ENCODE data around the gene NANOS3.

Gene NANOS3

DNA sequence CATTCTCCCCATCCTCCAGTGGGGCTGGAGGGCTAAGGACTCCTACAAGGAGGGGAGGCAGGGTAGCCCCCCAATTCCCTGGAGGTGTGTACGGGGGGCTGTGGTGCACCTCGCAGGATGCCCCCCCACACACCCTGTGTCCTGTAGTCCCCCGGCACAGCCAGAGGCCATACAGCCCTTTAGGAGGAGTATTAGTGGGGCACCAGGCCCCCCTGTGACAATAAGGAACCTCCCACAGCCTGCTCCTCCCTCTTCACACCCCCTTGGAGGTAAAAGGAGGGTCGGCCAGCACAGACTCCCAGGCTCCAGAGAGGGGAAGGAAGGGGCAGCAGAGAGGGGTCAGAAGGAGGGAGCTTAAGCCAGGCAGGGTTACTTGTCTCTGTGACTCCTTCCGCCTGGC is at the start of gene NANOS3:
NANOS3 (plus strand) TSS at position 301 of the 400 bp plus-strand sequence. CDS start 115 bp downstream, outside the sequence.
- no peak for DNase-seq (ENCODE audit: low read depth in 2 of 2)

DNA sequence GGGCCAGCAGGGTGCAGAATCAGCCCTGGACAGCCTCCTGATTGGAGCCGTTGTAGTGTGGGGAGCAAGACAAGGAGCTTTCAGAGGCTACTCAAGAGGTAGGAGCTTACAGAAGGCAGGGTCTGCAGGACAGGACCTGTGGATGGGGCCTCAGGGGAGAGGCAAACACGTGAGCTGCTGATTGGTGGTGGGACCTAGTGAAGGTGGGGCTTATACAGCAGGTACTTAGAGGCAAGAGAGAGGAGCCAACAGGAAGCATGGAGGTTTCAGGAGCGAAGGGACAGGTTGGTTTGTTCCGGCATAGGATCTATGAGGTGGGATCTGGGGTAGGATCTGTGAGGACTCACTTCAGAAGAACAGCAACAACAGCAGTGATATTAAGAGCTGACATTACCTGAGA is 49.3 kb upstream of the NANOS3 start:
- no peak for DNase-seq (ENCODE audit: low read depth in 2 of 2)

DNA sequence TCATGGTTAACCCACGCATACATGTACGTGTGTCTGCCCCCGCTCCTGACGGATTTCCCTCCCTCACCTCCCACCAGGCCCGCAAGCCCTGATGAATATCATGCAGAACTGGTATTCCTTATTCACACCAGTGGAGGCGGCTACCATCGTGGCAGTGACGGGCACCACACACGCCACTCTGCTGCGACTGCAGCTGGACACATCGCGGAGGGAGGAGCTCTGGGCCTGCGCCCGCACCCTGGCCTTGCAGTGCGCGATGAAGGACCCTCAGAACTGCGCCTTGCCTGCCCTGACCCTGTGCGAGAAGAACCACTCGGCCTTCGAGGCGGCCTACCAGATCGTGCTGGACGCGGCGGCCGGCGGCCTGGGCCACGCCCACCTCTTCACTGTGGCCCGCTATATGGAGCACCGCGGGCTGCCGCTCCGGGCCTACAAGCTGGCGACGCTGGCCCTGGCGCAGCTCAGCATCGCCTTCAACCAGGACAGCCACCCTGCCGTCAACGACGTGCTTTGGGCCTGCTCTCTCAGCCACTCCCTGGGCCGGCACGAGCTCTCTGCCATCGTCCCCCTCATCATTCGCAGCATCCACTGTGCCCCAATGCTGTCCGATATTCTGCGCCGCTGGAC is 46.7 kb upstream of the NANOS3 start:
- no peak for DNase-seq (ENCODE audit: low read depth in 2 of 2)

DNA sequence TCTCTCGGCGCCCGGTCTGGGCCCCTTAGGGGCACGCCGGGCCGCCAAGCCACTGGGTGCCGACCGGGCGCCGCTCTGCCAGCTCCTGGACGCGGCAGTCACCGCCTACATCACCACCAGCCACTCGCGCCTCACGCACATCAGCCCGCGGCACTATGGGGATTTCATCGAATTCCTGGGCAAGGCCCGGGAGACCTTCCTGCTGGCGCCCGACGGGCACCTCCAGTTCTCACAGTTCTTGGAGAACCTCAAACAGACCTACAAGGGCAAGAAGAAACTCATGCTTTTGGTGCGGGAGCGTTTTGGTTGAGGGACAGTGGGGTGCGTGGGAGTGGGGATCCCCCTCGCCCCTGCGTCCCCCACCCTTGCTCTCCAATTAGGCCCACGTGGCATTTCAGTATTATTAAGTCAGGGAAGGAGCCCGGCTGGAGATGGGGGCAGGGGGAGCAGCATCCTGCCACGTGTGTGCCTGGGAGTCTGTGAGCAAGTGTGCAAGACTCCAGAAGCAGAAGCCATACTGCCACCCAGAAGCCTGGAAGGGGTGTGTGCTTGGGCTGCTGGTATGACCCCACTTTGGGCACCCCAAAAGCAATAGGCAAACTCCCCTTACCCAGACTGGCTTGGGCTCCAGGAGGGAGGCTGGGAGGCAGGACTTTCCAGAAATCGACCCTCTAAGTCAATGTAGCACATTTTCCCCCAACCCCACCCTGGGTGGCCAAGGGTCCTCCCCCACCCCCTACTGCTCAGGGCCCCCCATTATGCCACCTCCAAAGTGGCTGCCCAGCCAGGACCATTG is 46.0 kb upstream of the NANOS3 start:
- DNase-seq (ENCODE audit: low read depth in 2 of 2): no peak

DNA sequence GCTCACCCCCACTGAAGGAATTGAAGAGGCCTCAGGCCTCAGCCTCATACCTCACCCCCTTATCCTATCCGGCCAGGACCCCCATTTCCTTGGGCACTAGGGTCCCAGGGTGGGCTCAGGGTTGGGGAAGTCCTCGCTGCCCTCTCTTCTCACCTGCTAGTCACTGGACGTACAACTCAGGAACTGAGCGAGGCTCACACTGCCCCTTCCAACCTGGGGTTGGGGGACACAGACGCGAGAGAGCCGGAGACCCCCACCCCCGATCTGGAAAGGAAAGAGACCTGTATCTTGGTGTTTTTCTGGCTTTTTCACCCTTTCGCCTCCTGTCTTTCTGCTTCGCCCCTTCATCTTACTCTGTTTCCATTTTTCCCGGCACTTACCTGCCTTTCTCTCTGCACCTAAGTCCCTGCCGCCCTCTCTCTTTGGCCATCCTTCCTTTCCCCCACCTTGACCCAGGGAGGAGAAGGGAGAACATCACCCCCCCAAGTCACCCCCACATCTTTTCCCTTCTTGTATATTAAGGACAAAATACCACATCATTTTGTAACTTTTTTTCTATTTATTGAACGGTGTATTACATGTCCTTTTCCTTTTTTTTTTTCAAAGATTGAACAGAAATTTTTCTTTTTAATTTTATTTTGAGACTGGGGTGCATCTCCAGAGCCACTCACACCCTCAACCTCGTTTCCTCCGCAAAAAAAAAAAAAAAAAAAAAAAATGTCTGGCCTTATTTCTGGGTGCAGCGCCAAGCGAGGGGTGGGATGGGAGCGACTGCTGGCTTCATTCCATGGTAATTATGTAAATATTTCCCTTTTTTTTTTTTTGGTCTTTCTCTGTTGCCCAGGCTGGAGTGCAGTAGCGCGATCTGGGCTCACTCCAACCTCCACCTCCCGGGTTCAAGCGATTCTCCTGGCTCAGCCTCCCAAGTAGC is 45.1 kb upstream of the NANOS3 start:
- DNase-seq (ENCODE audit: low read depth in 2 of 2): no peak

DNA sequence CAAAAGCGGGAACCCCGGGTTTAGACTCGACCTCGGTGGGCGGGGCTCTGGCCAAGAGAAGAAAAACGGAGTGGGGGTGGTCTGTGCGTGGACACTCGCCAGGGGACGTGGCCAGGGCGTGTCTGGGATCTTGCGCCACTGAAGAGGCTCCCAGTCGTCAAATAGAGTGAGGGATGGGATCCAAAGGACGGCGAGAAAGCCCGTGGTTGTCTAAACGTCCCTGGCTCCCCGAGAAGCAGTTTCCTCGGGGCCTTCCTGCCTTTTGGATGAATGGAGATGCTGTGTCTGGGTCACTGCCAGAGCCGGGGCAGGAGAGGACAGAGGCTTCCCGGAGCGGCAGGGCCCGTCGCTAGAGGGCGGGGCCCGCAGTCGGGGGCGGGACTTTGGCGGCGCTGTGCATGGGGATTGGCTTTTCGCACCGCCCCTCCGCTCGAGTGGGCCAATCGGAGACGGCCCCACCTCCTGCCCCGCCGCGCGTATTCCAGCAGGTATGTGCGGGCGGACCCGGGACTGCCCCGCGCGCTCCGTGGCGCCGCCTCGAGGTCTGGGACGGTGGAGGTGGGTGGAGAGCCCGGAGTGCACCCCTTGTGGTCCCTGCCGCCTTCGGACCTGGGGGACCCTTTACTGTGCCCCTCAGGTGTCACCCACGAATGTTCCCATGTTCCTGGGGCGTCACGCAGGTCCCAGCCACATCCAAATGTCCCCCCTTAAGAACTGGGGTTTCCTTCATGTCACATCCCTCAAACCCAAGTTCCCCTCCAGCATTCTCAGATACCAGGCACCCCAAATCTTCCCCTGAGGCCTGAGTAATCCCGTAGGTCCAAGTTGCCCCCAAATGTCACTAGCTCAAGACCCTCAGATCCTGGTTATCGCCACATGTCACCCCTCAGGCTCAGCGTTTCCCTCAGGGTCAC is 43.3 kb upstream of the NANOS3 start:
- peak; percentile 87 to 93 for DNase-seq (ENCODE audit: low read depth in 2 of 2)

DNA sequence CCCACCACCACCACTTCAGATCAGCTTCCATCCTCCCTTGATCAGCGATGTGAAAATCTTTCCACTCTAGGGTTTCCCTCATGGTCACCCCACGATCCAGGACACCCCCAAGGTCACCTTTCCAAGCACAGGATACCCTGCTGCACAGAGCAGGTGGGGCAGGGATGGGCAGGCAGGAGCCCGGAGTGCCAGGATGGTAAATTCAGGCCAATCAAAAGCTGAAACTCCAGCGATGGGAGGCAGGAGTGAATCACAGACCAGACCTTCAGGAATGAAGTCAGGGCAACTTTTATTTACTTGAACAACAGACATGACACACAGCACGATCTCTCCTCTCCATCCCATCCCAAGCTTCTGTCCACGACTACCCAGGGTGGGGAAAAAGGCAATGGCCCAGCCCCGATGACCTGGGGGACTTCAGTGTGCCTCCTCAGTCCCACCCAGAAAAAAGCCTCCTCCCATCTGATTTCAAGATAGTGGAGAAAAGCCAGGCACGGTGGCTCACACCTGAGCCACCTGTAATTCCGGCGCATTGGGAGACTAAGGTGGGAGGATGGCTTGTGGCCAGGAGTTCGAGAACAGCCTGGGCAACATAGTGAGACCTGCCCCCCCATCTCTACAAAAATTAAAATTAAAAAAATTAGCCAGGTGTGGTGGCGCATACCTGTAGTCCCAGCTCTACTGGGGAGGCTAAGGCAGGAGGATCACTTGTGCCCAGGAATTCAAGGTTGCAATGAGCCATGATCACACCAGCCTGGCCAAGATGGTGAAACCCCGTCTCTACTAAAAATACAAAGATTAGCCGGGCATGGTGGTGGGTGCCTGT is 42.5 kb upstream of the NANOS3 start:
- DNase-seq (ENCODE audit: low read depth in 2 of 2): no peak

DNA sequence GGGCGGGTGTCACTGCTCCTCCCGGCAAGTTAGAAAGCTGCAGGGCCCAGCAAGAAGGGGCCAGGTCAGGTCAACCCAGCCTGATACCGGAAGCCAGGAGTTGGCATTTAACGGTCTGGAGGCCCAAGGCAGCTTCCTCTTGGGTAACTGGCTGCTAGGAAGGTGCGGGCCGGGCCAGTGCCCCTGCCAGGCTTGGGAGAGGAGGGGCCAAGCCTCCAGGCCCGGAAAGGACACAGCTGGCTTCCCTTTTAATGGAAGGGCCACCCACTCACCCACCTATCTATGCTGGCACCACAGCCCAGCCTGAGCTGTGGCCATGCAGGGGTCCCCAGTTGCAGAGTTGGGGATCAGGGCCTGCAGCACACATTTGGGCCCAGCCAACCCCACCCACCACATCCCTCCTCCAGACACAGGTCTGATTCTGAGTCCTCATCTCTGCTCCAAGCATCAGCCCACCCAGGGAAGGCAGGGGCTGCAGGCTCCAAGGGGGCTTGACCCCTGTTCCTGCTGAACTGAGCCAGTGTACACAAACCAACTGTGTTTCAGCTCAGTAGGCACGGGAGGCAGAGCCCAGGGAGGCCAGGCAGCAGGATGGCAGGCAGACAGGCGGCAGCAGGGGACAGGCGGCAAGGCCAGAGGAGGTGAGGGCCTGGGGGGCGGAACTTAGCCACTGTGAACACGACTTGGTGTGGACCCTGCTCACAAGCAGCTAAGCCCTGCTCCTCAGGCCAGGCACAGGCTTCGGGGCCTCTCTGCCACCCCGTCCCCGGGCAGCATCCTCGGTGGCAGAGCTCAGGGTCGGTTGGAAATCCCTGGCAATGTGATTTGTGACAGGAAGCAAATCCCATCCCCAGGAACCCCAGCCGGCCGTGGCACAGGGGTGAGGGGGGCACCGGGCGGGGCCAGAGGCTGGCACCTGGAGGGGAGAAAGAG is 40.9 kb upstream of the NANOS3 start:
- DNase-seq (ENCODE audit: low read depth in 2 of 2): no peak

DNA sequence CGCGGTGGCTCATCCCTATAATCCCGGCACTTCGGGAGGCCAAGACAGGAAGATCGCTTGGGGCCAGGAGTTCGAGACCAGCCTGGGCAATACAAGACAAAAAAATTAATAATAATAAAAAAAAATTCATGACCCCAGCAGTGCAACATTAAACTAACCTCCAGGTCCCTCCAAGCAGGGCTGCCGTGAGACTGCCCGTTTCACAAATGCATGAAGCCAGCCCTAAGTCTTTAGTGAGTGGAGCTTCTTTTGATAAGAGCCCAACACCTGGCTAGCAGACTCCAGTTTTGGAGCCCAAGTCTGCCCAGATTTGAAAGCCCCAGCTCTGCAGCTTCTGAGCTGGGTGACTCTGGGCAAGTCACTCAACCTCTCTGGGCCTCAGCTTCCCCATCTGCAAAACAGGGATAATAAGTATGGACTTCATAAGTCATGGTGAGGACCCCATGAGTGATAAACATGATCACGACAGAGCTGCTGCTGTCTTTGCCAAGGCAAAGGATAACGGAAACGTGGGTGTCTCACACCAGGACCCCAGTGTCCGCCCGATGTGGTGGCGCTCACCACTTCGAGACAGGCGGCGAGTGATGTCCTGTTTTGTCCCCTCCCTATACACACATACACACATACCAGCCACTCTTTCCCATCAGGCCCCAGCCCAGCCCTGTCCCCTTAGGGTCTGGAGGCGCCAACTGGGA is 38.4 kb upstream of the NANOS3 start:
- no peak for DNase-seq (ENCODE audit: low read depth in 2 of 2)

DNA sequence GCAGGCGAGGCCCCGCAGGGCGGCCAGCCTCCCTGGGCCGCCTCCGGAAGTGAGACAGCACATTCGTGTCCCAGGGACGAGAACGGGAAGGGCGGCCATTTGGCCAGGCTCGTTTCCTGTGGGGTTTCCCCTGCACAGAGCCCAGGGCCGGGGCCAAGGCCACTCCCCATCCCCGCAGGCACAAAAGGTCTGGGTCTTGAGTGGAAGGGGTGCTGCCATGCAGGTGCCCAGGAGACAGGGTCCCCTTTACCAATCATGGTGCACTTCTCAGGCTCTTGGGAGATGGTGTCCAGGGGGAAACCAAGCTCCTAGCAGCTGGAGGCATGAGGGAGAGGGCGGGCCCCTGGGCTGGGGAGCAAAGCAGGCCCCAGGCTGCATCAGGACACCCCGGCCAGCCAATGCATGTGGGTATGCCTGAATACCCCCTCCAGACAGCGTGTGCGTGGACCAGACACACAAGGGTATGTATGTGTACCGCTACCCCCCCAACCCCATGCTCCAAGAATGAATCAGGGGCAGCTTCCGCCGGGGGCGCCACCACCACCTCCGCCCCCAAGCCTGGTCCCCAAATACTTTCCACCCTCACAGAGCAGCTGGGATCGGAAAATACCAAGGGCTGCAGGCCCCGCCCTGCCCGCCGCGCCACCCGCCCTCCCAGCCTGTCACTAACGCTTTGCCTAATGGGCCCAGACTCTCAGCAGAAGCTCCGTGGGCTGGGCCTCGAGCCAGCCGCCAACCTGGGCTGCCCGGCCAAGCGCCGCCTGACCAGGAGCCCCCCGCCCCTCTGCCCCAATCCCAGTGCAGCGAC is 37.6 kb upstream of the NANOS3 start:
- peak; percentile 82 to 89 for DNase-seq (ENCODE audit: low read depth in 2 of 2)

DNA sequence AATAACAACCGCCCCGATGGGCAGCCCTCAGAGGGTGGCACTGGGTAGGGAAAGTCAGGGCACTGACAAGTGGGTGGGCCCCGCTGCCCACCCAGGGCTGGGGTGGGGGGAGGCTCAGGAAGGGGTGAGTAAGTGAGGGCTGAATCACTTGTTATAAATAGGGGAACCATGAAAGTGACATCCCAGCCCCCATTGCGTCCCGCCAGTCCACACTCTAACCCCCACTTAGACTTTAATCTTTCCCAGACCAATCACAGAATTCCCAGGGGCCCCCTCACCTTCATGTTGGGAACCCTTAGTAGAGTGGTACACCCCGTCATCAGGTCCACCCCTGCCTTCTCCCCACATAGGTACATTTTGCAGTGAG is 37.0 kb upstream of the NANOS3 start:
- DNase-seq (ENCODE audit: low read depth in 2 of 2): no peak

DNA sequence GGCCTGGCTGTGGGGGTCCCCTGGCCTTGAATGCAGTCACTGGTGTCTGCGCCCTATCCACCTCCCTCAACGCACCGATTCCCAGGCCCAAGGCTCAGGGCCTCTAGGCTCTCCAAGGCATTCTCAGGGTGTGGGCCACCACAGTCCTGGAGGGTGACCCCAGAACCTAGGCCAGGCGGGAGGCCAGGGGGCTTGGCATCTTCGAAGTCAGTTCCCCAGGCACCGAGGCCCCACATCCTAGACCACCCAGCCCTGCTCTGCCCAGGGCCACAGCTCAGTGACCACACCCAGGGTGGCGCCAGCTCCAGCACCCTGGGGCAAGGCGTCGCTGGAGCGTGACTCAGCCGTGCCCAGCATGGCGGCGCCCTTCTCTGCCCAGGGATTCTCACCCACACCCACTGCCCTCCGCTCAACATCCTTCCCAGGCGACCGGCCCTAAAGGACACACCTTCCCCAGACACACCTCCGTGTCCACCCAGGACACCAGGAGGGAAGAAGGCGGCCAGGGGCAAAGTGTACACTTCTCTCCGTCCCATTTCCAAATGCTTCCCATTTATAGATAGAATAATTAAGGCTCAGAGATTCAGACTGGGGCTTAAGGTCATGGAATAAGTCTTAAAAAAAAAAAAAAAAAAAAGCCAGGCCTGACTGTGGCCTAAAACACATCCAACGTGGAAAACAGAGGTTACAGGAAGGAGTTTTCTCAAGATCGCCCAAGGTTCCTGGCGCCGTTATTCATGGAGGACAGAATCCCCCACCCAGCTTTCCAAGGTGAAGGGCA is 36.4 kb upstream of the NANOS3 start:
- DNase-seq (ENCODE audit: low read depth in 2 of 2): no peak

DNA sequence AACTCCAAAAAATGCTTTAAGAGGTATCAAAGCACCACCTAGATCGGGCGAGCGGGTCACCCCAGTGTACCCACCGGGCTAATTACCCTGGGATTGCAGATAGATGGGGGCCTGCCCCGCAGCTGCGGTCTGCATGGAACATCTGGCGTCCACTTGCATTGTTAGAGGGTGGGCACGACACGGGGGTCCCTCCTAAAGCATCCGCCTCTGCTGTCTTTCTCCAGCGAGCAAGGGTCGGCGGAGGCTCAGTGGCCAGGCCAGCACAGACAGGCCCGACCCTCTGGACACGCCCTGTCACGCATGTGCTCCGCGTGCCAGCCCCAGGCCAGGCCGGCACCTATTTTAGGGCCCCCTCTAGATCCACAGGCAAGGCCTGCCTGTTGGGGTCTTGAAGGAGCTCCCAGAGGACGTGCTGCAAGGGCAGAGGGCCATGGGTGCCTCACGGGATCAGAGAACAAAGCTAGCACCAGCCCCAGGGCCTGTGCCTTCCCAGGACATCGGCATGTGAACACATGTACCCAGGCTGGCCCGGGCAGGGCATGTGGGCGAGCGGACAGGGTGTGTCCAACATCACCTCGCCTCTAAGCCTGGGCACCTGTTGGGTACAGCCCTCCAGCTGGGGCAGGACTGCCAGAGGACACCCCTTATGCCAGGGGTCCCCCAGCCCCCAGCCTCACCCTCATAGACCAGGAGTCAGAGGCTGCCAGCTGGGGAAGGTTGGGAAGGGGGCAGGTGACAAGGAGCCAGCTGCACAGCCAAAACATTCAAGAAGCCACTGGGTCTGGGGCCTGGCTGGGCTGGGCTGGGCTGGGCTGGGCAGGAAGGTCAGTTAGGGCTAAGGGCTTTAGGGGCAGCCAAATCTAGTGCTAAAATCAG is 35.6 kb upstream of the NANOS3 start:
- DNase-seq (ENCODE audit: low read depth in 2 of 2): no peak

DNA sequence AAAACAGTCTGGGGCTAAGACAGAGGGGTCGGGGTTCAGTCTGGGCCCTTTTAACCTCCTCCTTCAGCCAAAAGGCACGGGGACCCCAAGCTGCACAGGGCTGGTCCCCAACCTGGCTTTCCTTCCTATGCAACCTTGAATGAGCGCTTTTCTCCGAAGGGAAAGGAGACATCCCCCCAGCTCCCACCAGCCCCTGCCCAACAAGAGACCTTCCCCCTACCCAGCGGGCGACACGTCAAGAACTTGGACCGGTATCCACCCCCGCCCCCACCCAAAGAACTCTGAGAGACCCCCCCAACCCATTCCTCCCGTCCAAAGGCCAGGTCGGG is 35.0 kb upstream of the NANOS3 start:
- no peak for DNase-seq (ENCODE audit: low read depth in 2 of 2)

DNA sequence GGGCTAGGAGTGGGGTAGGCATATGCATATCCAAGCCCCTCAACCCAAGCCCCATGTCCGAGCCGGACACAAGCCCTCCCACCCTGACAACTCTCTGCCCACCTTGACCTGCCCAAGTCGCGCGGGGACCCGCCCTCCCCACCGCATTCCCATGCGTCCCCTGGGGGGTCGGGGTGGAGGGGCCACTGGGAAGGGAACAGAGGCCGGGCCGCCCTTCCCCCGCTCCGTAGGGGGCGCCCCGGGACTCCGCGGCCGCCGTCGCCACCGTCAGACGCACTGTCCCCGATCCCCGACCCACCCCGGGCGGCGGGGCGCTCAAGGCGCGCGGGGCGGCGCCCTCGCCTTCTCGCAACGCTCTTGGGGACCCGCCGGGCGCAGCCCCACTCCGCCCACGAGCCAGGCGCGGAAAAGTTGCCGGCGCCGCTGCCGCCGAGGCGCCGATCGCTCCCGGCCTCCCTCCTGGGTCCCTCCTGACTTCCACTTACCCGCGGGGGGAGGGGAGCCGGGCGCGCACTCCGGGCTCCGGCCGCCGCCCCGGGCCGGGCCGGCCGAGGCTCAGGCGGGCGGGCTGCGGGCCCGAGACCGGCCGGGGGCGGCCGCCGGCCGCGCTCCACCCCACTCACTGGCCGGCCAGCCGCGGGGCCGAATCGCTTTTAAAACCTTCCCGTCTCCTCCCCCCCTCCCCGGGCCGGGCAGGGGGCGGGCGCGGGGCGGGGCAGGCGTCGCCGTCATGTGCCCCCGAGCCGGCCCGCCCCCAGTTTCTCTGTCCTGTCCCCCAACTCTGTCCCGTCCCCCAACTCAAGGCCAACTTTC is 34.4 kb upstream of the NANOS3 start:
- no peak for DNase-seq (ENCODE audit: low read depth in 2 of 2)

All from stimulated activated CD4-positive, alpha-beta T cell treated with anti-CD3 and anti-CD28 coated beads, Interleukin-15, amount 100 ng/mL, for 48 hours (primary cell).